HUES48 (cell line): Measurements from ENCODE around the gene CPT1B.

Source experiments
- H3K27ac ChIP-seq: one replicate; pipeline ENCODE4 v1.7.0; 2013; ENCODE audit warnings: low read depth, low read length, inconsistent platforms
- H3K27me3 ChIP-seq: 2 replicates; pipeline ENCODE4 v1.6.1; 2013; ENCODE audit warnings: mild to moderate bottlenecking, low read length; ENCODE audit not compliant: control insufficient read depth, insufficient read depth
- H3K36me3 ChIP-seq: 2 replicates; pipeline ENCODE4 v1.6.1; 2013; ENCODE audit warnings: low read length; ENCODE audit not compliant: control insufficient read depth, insufficient read depth
- H3K4me1 ChIP-seq: 2 replicates; pipeline ENCODE4 v1.6.1; 2013; ENCODE audit warnings: mild to moderate bottlenecking, low read length; ENCODE audit not compliant: control insufficient read depth, insufficient read depth
- H3K4me3 ChIP-seq: 2 replicates; pipeline ENCODE4 v1.5.1; 2013; ENCODE audit warnings: mild to moderate bottlenecking, low read depth, low read length
- H3K9ac ChIP-seq: 2 replicates; pipeline ENCODE4 v1.6.1; 2013; ENCODE audit warnings: mild to moderate bottlenecking, low read depth, low read length, moderate library complexity
- H3K9me3 ChIP-seq: 2 replicates; pipeline ENCODE4 v1.6.1; 2013; ENCODE audit warnings: low read length; ENCODE audit not compliant: control insufficient read depth, insufficient read depth

CPT1B gene

GRCh38 chr22:50576070-50576469 lies 2.2 kb downstream of the CPT1B start:
- Histone ChIP-seq H3K9ac (no peak overlapping the region), H3K9me3 (no peaks in the 10 kb centered on the region), H3K36me3 (peaks cover 86% of the 10 kb centered on the region)

DNA sequence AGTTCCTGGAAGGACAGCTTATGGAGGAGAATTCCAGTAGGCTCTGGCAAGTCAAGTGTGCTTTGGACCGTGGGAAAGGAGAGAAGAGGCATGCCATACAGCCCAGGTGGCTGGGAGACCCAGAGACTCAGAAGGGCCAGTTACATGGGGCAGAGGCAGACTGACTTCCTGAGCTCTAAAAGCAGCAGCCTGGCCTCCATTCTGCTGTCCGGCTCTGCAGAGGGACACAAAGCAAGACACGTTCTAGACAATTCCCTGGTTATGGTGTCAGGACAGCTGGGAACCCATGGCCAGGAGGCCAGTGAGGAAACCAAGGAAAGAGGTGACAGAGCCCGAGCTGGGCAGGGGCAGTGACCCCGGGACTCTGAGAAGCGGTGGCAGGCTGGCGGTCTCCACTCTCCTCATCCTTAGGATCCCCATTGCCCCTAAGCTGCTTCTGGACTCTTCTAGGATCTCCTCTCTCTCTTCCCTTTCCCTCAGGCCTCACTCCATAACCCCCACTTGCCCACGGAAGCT lies 2.7 kb downstream of the CPT1B start:
- H3K4me3 ChIP-seq, result no peak overlapping the region
- peaks cover 88% of the 10 kb centered on the region for H3K36me3 ChIP-seq
- no peaks in the 10 kb centered on the region for H3K9me3 ChIP-seq
- no peak overlapping the region for H3K27ac ChIP-seq
- H3K27me3 ChIP-seq, result no peaks in the 10 kb centered on the region
- no peaks in the 10 kb centered on the region for H3K4me1 ChIP-seq
- H3K9ac ChIP-seq, result no peak overlapping the region

More at GRCh38 chr22:50576070-50576469, 2.2 kb downstream of the CPT1B start:
- Histone ChIP-seq H3K4me3 (no peak overlapping the region), H3K27me3 (no peaks in the 10 kb centered on the region), H3K27ac (no peak overlapping the region), H3K4me1 (no peaks in the 10 kb centered on the region)

- no peaks in the 10 kb centered on the region for H3K27me3 ChIP-seq
- no peak overlapping the region for H3K27ac ChIP-seq
- H3K9ac ChIP-seq, result no peak overlapping the region
- H3K4me3 ChIP-seq, result no peak overlapping the region
- peaks cover 88% of the 10 kb centered on the region for H3K36me3 ChIP-seq
- H3K4me1 ChIP-seq, result no peaks in the 10 kb centered on the region
- no peaks in the 10 kb centered on the region for H3K9me3 ChIP-seq
These were observed 3.9 kb downstream of the CPT1B start for GRCh38 chr22:50574383-50574755.

DNA sequence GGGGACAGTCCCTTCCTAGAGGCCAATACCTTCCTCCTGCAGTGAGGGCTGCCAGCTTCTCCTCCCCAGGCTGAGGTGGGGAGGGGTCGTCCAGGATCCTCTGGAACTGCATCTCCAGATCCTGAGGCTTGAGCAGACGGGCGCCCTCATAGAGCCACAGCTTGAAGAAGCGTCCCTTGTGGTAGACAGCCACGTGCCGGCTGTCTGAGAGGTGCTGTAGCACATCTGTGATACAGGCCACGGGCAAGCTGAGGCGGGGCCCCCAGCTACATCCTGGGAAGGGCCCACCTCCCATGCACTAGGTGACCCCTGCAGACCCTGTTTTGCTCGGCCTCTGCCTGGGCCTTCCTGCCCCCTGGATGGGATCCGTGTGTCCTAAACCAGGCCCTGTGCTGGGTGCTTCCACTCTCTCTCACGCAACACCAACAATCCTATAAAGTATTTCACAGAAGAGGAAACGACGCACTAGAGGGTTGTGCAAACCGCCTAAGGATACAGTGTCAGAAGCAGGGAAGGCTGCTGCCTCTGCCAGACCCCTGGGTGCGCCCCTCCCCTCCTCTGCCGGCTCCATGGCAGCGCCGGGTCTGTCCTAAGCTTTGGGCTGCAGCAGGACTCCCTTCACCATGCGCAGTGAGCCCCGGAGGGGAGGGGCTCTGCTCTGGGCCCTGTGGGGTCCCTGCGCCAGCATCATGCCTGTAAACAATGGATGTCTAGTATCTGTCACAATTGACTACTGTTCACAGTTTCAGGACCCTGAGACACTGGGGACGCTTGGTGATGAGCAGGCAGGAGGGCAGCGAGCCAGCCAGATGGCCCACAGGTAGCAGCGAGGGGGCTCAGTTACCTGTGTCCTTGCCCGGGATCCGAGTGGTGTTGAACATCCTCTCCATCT lies 4.5 kb downstream of the CPT1B start:
- Histone ChIP-seq H3K27me3 (no peaks in the 10 kb centered on the region), H3K27ac (no peak overlapping the region), H3K4me3 (no peak overlapping the region), H3K9me3 (no peaks in the 10 kb centered on the region), H3K4me1 (no peaks in the 10 kb centered on the region), H3K9ac (no peak overlapping the region), H3K36me3 (peaks cover 88% of the 10 kb centered on the region)

- H3K27me3 ChIP-seq, result no peaks in the 10 kb centered on the region
- H3K9me3 ChIP-seq, result no peaks in the 10 kb centered on the region
- H3K9ac ChIP-seq, result no peak overlapping the region
- H3K36me3 ChIP-seq, result peaks cover 90% of the 10 kb centered on the region
- H3K4me1 ChIP-seq, result no peaks in the 10 kb centered on the region
- H3K4me3 ChIP-seq, result no peak overlapping the region
- no peak overlapping the region for H3K27ac ChIP-seq
These were observed 5.3 kb downstream of the CPT1B start for GRCh38 chr22:50572965-50573364.

DNA sequence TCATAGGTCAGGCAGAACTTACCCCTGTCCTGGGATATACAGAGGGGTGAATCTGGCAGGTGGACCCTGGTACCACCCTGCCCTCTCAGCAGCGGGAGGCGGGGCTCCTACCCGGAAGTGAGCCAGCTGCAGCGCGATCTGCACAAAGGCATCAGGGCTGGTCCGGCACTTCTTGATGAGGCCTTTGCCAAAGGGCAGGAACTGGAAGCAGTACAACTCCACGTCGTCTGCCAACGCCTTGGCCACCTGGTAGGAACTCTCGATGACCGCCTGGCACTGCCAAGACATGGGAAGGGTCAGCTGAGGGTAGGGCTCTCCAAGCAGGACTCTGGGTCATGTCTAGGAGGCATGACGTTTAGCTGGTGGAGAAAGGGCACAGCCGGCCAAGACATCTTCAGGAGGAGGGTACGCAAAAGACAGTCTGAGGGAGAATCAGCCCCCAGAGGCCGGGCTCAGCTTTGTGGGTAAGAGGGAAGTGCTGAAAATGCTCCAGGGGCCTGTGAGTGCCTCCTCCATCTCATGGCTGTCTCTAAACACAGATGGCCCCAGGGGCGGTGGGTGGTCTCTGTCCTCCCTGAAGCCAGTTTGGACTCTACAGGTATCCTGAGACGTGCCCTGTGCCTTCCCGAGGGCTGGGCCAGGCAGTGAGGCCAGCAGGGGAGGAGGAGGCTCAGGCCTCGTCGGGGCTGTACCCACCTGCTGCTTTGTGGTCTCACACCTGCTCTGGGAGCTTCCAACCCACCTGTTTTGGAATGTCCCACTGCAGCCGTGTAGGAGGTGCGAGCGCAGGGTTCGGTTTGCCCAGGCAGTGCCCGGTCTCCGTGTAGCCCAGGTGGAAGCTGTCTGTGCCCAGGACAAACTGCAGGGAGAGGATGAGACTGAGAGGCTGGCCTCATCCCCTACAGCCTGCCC lies 6.7 kb downstream of the CPT1B start:
- no peak overlapping the region for H3K9ac ChIP-seq
- no peaks in the 10 kb centered on the region for H3K9me3 ChIP-seq
- no peaks in the 10 kb centered on the region for H3K27me3 ChIP-seq
- H3K27ac ChIP-seq, result no peak overlapping the region
- H3K4me3 ChIP-seq, result no peak overlapping the region
- H3K36me3 ChIP-seq, result peaks cover 84% of the 10 kb centered on the region
- no peaks in the 10 kb centered on the region for H3K4me1 ChIP-seq

DNA sequence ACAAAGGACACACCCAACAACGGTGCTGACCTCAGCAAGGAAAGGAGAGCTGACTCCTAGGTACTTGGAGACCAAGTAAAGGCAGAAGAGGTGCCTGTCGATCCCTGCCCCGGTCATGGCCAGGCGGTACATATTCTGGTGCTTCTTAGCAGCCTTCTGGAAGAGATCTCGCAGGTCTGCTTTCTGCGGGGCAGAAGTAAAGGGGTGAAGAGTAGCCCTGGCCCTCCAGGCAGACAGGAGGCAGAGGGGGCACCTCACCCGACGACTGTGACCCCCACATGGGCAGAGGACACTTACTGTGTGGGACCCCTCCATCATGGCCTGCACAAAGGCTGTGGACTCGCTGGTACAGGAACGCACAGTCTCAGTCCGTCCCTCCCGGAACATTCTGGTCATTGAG lies 7.4 kb downstream of the CPT1B start:
- H3K9ac ChIP-seq, result no peak overlapping the region

DNA sequence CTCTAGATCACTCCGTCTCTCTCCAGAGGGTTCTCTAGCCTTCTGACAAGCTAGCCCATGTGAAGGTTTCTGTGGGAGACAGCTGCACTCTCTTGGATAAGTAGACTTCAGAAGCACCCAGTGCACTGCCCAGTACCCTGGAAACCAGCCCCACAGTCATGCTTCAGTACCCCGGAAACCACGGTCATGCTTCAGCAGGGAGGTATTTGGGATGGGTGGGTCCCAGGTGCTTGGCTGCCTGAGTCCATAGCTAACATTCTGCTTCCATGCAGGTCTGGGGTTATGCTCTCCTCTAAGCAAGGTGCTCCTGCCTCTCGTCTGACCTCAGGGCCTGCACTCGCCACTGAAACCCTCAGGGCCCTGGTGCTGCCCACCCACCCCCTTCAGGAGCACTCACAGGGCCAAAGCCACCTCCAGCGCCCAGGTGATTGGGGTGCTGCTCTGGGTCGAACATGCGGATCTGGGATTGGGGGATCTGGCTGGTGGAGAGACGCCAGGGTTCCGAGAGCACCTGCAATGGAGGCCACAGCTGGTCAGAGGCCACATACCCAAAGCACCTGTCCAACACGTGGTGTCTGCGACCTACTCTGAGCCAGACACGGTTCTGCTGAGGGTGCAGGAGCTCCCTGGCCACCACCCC lies 8.2 kb downstream of the CPT1B start:
- Histone ChIP-seq H3K27ac (no peak overlapping the region), H3K9ac (no peak overlapping the region)

More for the DNA sequence above, 7.4 kb downstream of the CPT1B start:
- Histone ChIP-seq H3K36me3 (peaks cover 78% of the 10 kb centered on the region), H3K4me3 (no peak overlapping the region), H3K27ac (no peak overlapping the region), H3K27me3 (no peaks in the 10 kb centered on the region), H3K9me3 (no peaks in the 10 kb centered on the region), H3K4me1 (no peaks in the 10 kb centered on the region)

DNA sequence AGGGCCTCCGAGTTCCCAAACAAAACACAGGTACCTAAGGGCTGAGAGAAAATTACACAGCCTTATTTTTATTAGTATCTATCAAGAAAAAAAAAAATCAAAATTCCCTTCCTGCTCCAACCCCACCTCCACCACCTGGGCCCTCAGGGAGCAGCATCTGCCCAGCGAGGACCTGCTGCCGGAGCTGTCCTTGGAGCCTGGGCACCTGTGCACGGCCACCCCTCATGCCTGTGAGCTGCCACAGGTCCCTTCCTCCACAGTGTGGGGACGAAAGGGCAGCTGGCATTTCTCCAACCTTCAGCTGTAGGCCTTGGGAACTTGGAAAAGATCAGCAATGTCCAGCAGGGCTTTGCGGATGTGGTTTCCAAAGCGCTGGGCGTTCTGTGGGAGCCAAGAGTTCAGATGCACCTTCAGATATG lies 9.2 kb downstream of the CPT1B start:
- Histone ChIP-seq H3K27ac (no peak overlapping the region), H3K9me3 (no peaks in the 10 kb centered on the region), H3K9ac (no peak overlapping the region), H3K4me3 (no peak overlapping the region), H3K36me3 (peaks cover 63% of the 10 kb centered on the region), H3K4me1 (no peaks in the 10 kb centered on the region), H3K27me3 (no peaks in the 10 kb centered on the region)

More for the DNA sequence above, 8.2 kb downstream of the CPT1B start:
- no peaks in the 10 kb centered on the region for H3K4me1 ChIP-seq
- no peaks in the 10 kb centered on the region for H3K27me3 ChIP-seq
- H3K9me3 ChIP-seq, result no peaks in the 10 kb centered on the region
- no peak overlapping the region for H3K4me3 ChIP-seq
- H3K36me3 ChIP-seq, result peaks cover 70% of the 10 kb centered on the region

DNA sequence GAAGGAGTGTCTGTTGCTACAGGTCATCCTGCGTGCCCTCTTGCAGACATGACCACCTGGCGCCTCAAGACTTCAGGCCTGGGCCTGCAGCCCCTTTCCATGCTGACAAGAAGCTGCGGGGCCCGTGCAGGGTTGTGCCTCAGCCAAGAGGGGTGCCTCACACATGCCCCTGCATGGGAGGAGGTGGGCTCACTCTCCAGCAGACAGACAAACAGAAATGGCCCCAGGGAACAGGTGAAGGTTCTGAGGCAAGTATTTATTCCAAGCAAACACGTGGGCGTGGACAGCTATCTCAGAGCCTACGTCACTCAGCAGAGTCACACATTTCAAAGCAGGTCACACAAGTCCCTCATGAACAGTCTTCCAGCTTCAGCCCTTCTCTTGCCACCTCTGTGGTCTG lies 9.6 kb downstream of the CPT1B start:
- H3K27me3 ChIP-seq, result peaks cover 3% of the 10 kb centered on the region; the same call in 1 of the 2 replicates
- H3K36me3 ChIP-seq, result peaks cover 59% of the 10 kb centered on the region
- no peaks in the 10 kb centered on the region for H3K4me1 ChIP-seq
- no peak overlapping the region for H3K27ac ChIP-seq
- no peaks in the 10 kb centered on the region for H3K9me3 ChIP-seq
- H3K4me3 ChIP-seq, result no peak overlapping the region
- H3K9ac ChIP-seq, result no peak overlapping the region
